Vagina (tissue), 2 donors: Measurements from ENCODE around the gene KLB. TPM values are rescaled to one million over a fixed set of nuclear protein-coding genes. Genes with fewer than 3 reads are reported as not detected.

Experiments
- DNase-seq, 2 donors: peaks; one replicate each; pipeline ENCODE4 v3.0.0-alpha.2; 2017; ENCODE audit errors: extremely low spot score in 2 of 2
- H3K27ac ChIP-seq: fragments of 200-600 bp; sonication (generic); one replicate; pipeline ENCODE4 v1.5.1; 2019
- H3K27me3 ChIP-seq: fragments of 200-600 bp; sonication (generic); one replicate; pipeline ENCODE4 v1.5.1; 2019
- H3K36me3 ChIP-seq, 2 donors: fragments of 200-600 bp; sonication (generic); one replicate each; pipeline ENCODE4 v1.5.1; 2017 to 2019
- H3K4me1 ChIP-seq: fragments of 200-600 bp; sonication (generic); one replicate; pipeline ENCODE4 v1.5.1; 2019
- H3K4me3 ChIP-seq, 2 donors: fragments of 200-600 bp; sonication (generic); 1 replicate in 1 of 2; 2 replicates in 1 of 2; pipeline ENCODE4 v1.5.1; 2016 to 2019
- H3K9me3 ChIP-seq: fragments of 200-600 bp; sonication (generic); one replicate; pipeline ENCODE4 v1.5.1; 2019
- POLR2A ChIP-seq, 2 donors: fragments of 450-650 bp; IDR thresholded peaks; one replicate each; pipeline ENCODE4 v1.6.1; 2017; ENCODE audit warnings: antibody characterized with exemption in 2 of 2, mild to moderate bottlenecking in 2 of 2, moderate library complexity in 2 of 2
- POLR2AphosphoS5 ChIP-seq, 2 donors: sonication (generic); formaldehyde crosslinking; IDR thresholded peaks; one replicate each; pipeline ENCODE4 v1.9.0; 2017; ENCODE audit warnings: antibody characterized with exemption in 2 of 2, mild to moderate bottlenecking in 2 of 2, low read depth in 1 of 2; ENCODE audit not compliant: insufficient read depth in 1 of 2
- intact Hi-C: fragments of 100-400 bp; cut with DNase I; formaldehyde crosslinking; loops from one replicate; pipeline ENCODE4 v1.15.1; 2023
- microRNA-seq: library from miRNA; unstranded; fragments of <30 nt; microRNA quantifications from one replicate; pipeline ENCODE4, GENCODE V29; 2017; ENCODE audit warnings: borderline number of aligned reads, borderline replicate concordance
- small RNA-seq: library from RNA; depleted of rRNA; stranded (forward); fragments of <200 nt; gene quantifications from one replicate; pipeline ENCODE3, GENCODE V24; 2016
- total RNA-seq: library from RNA; depleted of rRNA; stranded (reverse); fragments of >200 nt; gene quantifications from one replicate; pipeline ENCODE4 v1.2.3, GENCODE V29; 2016
- TF ChIP-seq, protein P1 (sequence below), 3 experiments: fragments of 450-650 bp in 2 of 3; fragments of 200-600 bp in 1 of 3; sonication (generic) in 1 of 3; IDR thresholded peaks; one replicate each; pipeline ENCODE4 v1.5.1; 2017 to 2019; ENCODE audit warnings: antibody characterized with exemption in 3 of 3, mild to moderate bottlenecking in 2 of 3, moderate library complexity in 2 of 3

KLB gene
- total RNA-seq, 1 donor from 2014 or later, result 1.2 TPM

DNA sequence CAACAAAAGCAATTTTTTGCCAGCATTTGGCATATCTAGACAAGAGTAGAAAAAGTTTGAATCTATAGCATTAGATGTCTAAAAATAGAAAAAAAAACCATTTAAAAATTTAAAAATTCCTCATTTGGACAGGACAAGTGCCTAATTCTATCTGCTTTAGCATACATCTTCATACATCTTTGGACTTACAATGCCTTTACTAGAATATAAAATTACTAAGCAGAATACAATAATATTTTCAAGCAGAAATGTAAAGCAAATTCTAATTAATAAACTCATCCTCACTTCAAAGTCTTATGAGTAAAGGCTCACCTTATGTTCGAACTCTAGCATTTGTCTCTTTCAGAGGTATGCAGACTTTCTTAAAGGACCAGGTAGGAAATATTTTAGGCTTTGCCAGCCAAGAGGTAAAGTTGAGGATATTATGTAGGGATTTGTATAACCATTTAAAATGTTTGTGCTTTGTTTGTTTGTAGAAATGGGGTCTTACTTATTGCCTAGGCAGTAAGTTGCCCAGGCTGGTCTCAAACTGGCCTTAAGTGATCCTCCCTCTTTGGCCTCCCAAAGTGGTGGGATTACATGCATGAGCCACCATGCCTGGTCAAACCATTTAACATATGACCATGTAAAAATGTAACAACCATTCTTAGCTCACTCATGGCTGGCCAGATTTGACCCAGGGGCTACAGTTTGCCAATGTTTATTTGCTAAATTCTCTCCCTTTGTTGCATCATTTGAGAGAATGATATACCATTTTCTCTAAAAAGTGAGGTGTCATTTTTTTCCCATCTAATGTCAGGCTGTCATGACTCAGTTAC lies 91.4 kb downstream of the KLB start:
- TF ChIP-seq POLR2AphosphoS5 (IDR thresholded peaks at IDR 0.05; ENCODE audit: insufficient read depth in 1 of 2, low read depth in 1 of 2) (no peak), POLR2A (IDR thresholded peaks at IDR 0.05) (no peak)
- TF ChIP-seq, protein P1, sequence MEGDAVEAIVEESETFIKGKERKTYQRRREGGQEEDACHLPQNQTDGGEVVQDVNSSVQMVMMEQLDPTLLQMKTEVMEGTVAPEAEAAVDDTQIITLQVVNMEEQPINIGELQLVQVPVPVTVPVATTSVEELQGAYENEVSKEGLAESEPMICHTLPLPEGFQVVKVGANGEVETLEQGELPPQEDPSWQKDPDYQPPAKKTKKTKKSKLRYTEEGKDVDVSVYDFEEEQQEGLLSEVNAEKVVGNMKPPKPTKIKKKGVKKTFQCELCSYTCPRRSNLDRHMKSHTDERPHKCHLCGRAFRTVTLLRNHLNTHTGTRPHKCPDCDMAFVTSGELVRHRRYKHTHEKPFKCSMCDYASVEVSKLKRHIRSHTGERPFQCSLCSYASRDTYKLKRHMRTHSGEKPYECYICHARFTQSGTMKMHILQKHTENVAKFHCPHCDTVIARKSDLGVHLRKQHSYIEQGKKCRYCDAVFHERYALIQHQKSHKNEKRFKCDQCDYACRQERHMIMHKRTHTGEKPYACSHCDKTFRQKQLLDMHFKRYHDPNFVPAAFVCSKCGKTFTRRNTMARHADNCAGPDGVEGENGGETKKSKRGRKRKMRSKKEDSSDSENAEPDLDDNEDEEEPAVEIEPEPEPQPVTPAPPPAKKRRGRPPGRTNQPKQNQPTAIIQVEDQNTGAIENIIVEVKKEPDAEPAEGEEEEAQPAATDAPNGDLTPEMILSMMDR (IDR thresholded peaks at IDR 0.05), result no peak
- DNase-seq, result no peak
- Histone ChIP-seq H3K27ac (no peak overlapping the region), H3K27me3 (no peaks in the 10 kb centered on the region), H3K9me3 (no peaks in the 10 kb centered on the region), H3K4me1 (no peaks in the 10 kb centered on the region), H3K36me3 (peaks cover 0 to 12% of the 10 kb centered on the region in 2 donors), H3K4me3 (no peak overlapping the region)
- intact Hi-C loops, result no loop called here

DNA sequence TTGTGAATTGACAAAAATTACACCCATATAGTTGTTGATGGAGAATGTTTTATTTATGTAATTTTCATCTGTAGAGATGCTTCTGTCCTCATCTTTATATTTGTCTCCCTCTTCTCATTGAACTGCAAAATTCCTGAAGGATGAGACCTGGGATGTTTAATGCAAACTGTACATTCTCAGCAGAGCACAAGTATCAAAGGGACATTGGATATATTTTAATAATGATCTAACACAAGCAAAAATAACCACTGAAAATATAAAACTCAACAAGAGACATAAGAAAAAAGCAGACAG lies 91.9 kb downstream of the KLB start:
- Histone ChIP-seq H3K9me3 (no peaks in the 10 kb centered on the region), H3K27ac (no peak overlapping the region), H3K36me3 (peaks cover 0 to 18% of the 10 kb centered on the region in 2 donors), H3K4me1 (no peaks in the 10 kb centered on the region), H3K27me3 (no peaks in the 10 kb centered on the region), H3K4me3 (no peak overlapping the region)
- no peak for DNase-seq
- intact Hi-C loops, result no loop called here
- TF ChIP-seq POLR2AphosphoS5 (IDR thresholded peaks at IDR 0.05; ENCODE audit: insufficient read depth in 1 of 2, low read depth in 1 of 2) (no peak), POLR2A (IDR thresholded peaks at IDR 0.05) (no peak)
- TF ChIP-seq, protein P1 (IDR thresholded peaks at IDR 0.05), result no peak

Small RNAs within 50 kb of the gene (microRNA-seq; reads per million reads assigned to microRNA genes)
- not detected for gene MIR5591

Small RNAs within 50 kb of the gene (small RNA-seq; reads per million reads assigned to genes)
- gene MIR5591 (not detected), gene RF00019 (not detected), gene RNU6-887P (not detected)

Other genes starting within 250 kb of the KLB start
- gene WDR19, start 224.4 kb upstream of the KLB start, total RNA-seq, result 47.1 TPM
- gene RFC1, start 40.6 kb upstream of the KLB start, total RNA-seq, result 33.9 TPM
- gene RPL9, start 52.0 kb downstream of the KLB start, total RNA-seq, result 2,100 TPM
- 10.1 TPM for gene LIAS, start 52.1 kb downstream of the KLB start, total RNA-seq
- 43.5 TPM for gene UGDH, start 120.5 kb downstream of the KLB start, total RNA-seq
- 23.8 TPM for gene SMIM14, start 231.9 kb downstream of the KLB start, total RNA-seq